HG03045 (cell line): ENCODE measurements around the gene ALK.

Source experiments
- ATAC-seq: cut with Tn5 transposase; IDR thresholded peaks from one replicate; pipeline ENCODE4 v1.9.1; 2021; ENCODE audit warnings: mild to moderate bottlenecking, moderate library complexity; ENCODE audit not compliant: unreplicated experiment

ALK gene

GRCh38 chr2:29241341-29241740 lies 680.0 kb downstream of the ALK start:
- ATAC-seq: no peak

- ATAC-seq: no peak
Measured at GRCh38 chr2:29240601-29241000, 680.8 kb downstream of the ALK start.

- no peak for ATAC-seq
Measured at GRCh38 chr2:29239209-29239960, 682.0 kb downstream of the ALK start.

- ATAC-seq: no peak
Measured at GRCh38 chr2:29238497-29238896, 682.9 kb downstream of the ALK start.

- ATAC-seq: no peak
Measured at GRCh38 chr2:29236074-29236473, 685.3 kb downstream of the ALK start.

GRCh38 chr2:29235411-29235810 lies 686.0 kb downstream of the ALK start:
- ATAC-seq: no peak

- ATAC-seq: no peak
Measured at GRCh38 chr2:29233428-29233827, 688.0 kb downstream of the ALK start.

- ATAC-seq: no peak
Measured at GRCh38 chr2:29232041-29232440, 689.3 kb downstream of the ALK start.

GRCh38 chr2:29229640-29230039 lies 691.7 kb downstream of the ALK start:
- ATAC-seq: no peak

- ATAC-seq: no peak
Measured at GRCh38 chr2:29228947-29229346, 692.4 kb downstream of the ALK start.

GRCh38 chr2:29227935-29228675 lies 693.3 kb downstream of the ALK start:
- ATAC-seq: no peak

GRCh38 chr2:29226808-29227207 lies 694.6 kb downstream of the ALK start:
- ATAC-seq: no peak

GRCh38 chr2:29226375-29226774 lies 695.0 kb downstream of the ALK start:
- no peak for ATAC-seq

GRCh38 chr2:29225814-29226213 lies 695.6 kb downstream of the ALK start:
- no peak for ATAC-seq

- ATAC-seq: no peak
Measured at GRCh38 chr2:29224693-29225551, 696.5 kb downstream of the ALK start.

- no peak for ATAC-seq
Measured at GRCh38 chr2:29223851-29224692, 697.3 kb downstream of the ALK start.

- ATAC-seq: no peak
Measured at GRCh38 chr2:29223257-29223656, 698.1 kb downstream of the ALK start.

- no peak for ATAC-seq
Measured at GRCh38 chr2:29222381-29223179, 698.8 kb downstream of the ALK start.

- ATAC-seq: no peak
Measured at GRCh38 chr2:29220506-29221270, 700.7 kb downstream of the ALK start.
